Heart left ventricle (tissue), 13 donors: ENCODE results near the gene VPS37D.

Source experiments
- POLR2A ChIP-seq, 2 donors: fragments of 450-650 bp; IDR thresholded peaks; one replicate each; pipeline ENCODE4 v1.6.1; 2017; ENCODE audit warnings: antibody characterized with exemption in 2 of 2, mild to moderate bottlenecking in 2 of 2, moderate library complexity in 2 of 2
- TF ChIP-seq, protein P1 (sequence below), 12 donors: fragments of 200-600 bp; sonication (generic) in 4 of 12; IDR thresholded peaks; one replicate each; pipeline versions ENCODE4 v1.5.0 to v1.8.0; 2018 to 2022; ENCODE audit warnings: antibody characterized with exemption in 12 of 12, mild to moderate bottlenecking in 5 of 12
- donor health status: ischemic (EF 13 %, LVEDD 7.1; RV severe dilation, severe dysfunction).
- donor health status: DM: no; HTN: yes; CAD: no.
- donor health status: DM: no; HTN: no; CAD: no.
- donor health status: ischemic (EF 25% LVEDD 6.9; RV normal size, moderate dysfunction).
- donor health status: ischemic (EF 25% LVEDD 5.7; RV mildly dilated, moderate dysfunction).
- donor health status: ischemic (EF 35%, LVEDD 5.7; RV mildly dilated, moderate dysfunction).
- donor health status: nonischemic (EF 11% LVEDD 7.7; RV severe dilation, severe dysfunction).
- donor health status: DM: yes; HTN: yes; CAD: no.
- donor health status: PGD.
- donor health status: ischemic (EF 29% LVEDD 5.4; RV normal size, mild dysfunction).
- donor health status: nonischemic (EF 23%, LVEDD 6.1; RV moderate dilation, normal function).

DNA sequence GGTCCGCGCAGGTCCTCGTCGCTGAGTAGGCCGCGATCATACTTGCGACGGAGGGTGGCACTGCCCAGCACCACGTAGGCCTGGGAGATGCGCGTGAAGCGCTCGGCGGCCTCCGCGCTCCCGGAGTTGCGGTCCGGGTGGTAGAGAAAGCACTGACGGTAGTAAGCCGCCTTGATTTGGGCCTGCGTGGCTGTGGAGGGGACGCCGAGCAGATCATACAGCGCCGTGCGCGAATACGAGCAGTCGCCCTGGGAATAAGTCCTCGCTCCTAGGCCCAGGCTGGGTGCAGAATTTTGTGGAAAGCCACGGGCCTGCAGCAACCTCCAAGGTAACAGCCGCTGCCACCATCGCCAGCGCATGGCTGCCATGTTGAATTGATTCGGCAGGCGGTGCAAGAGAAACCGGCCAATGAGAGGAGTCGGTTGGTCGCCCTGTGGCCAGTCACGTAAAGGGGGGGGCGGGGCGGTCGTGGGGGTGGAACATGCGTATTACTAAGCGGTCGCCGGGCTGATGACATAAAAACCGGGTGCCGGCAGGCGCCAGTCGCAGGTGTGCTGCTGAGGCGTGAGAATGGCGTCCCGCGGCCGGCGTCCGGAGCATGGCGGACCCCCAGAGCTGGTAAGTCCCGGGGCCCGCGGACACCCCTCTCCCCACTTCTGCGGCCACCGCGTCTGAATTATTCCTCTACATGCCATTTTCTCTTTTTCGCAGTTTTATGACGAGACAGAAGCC, 15.6 kb downstream of the VPS37D start, which contains the start of the genes BUD23 and DNAJC30:
- TF ChIP-seq, protein P1, sequence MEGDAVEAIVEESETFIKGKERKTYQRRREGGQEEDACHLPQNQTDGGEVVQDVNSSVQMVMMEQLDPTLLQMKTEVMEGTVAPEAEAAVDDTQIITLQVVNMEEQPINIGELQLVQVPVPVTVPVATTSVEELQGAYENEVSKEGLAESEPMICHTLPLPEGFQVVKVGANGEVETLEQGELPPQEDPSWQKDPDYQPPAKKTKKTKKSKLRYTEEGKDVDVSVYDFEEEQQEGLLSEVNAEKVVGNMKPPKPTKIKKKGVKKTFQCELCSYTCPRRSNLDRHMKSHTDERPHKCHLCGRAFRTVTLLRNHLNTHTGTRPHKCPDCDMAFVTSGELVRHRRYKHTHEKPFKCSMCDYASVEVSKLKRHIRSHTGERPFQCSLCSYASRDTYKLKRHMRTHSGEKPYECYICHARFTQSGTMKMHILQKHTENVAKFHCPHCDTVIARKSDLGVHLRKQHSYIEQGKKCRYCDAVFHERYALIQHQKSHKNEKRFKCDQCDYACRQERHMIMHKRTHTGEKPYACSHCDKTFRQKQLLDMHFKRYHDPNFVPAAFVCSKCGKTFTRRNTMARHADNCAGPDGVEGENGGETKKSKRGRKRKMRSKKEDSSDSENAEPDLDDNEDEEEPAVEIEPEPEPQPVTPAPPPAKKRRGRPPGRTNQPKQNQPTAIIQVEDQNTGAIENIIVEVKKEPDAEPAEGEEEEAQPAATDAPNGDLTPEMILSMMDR (IDR thresholded peaks at IDR 0.05): peak in 3 of 12 donors; percentile 5 to 33 (median 23)
- TF ChIP-seq POLR2A (IDR thresholded peaks at IDR 0.05): peak; percentile 22 to 77
